NCI-H1105 (cell line): Measurements from ENCODE around the gene SLC41A1.

Experiments
- DNase-seq: peaks from one replicate; lab custom pipeline; 2025; lab: John Stamatoyannopoulos, UW

Gene SLC41A1

DNA sequence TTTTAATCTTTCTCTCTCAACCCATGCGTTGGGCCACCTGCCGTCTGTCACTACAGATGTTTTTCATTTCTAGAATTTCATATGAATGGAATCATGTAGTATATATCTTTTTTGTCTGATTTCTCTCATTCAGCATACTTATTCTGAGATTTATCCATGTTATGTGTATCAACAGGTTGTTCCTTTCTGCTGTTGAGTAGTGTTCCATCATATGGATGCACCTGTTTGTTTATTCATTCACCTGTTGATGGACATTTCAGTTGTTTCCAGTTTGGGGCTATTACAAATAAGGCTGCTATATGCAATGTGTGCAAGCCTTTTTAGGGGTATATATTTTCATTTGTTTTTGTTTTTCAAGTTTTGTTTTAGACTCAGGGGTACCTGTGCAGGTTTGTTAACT lies 9.4 kb upstream of the SLC41A1 start:
- no peak for DNase-seq

DNA sequence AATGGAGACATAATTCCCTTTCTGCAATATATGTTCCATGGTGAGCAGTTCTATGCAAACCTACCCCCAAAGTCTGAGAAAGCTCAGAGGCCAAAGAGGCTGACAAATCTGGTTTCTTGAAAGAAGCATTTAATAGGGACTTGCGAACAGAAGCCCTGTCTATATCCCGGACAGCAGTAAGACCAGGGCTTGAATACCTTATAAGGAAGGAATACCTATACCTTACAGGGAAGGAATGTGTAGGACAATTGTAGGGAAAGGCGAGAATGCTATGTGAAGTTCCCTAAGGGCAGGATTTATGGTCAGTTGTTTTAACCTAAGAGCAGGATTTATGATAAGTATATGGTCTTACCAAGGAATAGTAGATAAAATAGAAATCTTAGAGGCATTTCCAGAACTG lies 5.0 kb upstream of the SLC41A1 start:
- DNase-seq = no peak

- DNase-seq = no peak
Measured at GRCh38 chr1:205817364-205817763, 4.4 kb upstream of the SLC41A1 start.

DNA sequence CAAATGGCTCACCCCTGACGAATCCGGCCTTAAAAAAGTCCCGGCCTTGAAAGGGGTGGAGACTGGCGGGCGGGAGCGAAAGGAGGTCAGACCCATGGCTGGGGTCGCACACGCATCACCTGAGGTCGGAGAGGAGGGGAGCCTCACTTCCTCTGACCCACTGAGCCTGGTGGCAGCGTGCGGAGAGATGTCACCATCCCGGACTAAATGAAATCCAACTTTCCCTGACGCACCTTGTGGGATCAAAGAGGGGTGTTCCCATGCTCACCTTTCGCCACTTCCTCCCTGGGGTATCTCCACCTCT lies 709 bp upstream of the SLC41A1 start:
- DNase-seq = peak; percentile 31

- no peak for DNase-seq
Measured at GRCh38 chr1:205812271-205812877, 624 bp downstream of the SLC41A1 start.

- no peak for DNase-seq
Measured at GRCh38 chr1:205811660-205812059, 1.3 kb downstream of the SLC41A1 start.

DNA sequence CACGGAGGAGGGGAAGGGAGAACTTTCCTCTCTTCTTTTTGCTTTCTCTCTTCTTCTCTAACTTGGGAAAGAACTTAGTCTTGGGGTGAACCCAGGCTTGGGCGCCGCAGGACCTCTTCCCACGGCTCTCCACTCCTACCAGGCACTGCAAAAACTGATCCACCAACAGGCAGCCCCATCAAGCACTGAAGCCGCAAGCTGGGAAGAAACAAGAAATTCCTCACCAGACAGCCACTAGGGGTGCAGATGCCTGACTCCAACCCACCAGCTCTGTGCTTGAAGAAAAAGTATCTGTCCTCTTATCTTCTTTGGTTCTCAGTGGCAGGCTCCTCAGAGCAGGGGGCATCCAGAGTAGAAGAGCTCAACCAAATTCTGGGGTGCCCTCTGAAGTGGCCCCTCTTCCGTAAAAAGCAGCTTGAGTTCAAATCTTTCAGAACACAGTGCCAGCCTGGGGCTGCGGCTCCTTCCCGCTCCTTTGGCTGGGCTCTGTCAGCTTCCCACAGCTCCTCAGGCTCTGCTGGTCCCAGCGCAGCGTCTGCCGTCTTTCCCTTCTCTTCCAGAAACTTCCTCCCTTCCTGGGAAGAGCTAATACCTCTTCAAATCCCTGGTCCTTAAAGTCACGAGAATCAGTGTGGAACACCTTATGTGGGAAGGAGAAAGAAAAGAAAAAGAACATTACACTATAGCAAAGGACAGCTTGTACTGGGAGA lies 2.4 kb downstream of the SLC41A1 start:
- no peak for DNase-seq

- DNase-seq = no peak
Measured at GRCh38 chr1:205809942-205810345, 3.1 kb downstream of the SLC41A1 start.

DNA sequence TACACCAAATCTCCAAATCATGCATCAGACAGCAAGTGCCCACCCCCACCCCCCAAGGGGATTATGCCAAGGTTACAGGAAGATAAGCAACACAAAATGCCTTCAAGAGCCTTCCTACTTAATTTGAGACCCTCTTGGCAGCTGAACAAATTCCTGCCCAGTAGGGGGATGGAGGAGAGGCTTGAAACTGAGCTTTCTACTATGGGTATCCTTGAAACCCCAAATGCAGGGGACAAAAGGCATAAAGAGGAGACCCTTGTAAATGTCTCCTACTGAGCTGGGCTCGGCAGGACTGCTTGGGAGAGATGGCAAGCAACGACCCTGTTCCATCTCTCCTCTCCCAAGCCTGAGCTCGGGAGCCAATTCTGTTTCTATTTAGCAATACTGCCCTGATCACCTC lies 3.5 kb downstream of the SLC41A1 start:
- no peak for DNase-seq

GRCh38 chr1:205805082-205805711 lies 7.8 kb downstream of the SLC41A1 start:
- no peak for DNase-seq

GRCh38 chr1:205804605-205805004 lies 8.4 kb downstream of the SLC41A1 start:
- no peak for DNase-seq

GRCh38 chr1:205803986-205804385 lies 9.0 kb downstream of the SLC41A1 start:
- DNase-seq = no peak

DNA sequence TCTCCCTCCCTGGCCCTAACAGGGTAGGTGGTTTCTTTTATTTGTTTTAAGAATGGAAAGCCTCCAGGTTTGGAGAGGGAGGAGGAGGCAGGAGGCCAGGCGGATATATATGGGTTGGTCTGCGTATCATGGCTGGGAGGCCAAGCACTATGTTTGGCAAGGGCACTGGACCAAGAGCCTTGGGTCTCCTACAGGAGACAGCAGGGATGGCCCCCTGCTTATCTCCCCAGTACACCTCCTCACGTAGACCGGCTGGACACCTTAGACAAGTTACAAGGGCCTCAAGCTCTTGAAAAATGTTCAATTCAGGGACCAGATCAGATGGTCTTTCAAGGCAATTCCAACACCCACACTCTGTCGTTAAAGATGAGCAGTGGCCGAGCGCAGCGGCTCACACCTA lies 10.9 kb downstream of the SLC41A1 start:
- DNase-seq = no peak

DNA sequence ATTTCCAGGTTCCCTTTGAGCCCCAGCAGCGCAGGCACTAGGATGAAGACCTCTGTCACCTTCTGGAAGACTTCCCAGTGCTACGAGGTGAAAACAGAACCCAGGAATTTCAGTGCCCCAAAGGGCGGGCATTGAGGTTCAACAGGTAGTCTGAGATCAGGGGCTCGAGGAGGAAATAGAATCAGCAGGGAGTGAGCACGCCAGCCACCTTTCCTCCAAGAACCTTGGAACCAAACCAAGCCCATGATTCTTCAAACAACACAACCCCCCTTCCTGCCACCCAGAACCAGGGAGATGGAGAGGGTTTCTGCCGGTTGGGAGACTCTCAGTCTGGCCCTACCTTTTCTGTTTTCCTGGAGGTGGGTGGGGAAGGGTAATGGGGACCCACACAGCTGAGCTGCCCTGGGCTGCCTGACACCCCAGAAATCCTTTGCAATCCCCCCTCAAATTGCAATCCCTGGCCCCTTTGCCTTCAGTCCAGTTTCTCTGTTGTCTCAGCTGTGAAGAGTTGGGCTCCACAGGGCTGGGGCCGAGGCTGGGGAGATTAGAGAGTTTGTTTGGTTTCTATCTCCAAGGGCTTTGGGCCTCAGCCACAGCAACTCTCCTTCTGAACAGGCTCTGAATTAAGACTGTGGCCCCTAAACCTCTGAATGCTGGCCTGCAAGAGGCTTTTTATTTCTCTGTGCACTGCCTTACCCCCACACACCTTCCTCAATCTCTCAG lies 11.9 kb downstream of the SLC41A1 start:
- no peak for DNase-seq

- DNase-seq = no peak
Measured at GRCh38 chr1:205800427-205800826, 12.6 kb downstream of the SLC41A1 start.

GRCh38 chr1:205798577-205798976 lies 14.4 kb downstream of the SLC41A1 start:
- DNase-seq = no peak

DNA sequence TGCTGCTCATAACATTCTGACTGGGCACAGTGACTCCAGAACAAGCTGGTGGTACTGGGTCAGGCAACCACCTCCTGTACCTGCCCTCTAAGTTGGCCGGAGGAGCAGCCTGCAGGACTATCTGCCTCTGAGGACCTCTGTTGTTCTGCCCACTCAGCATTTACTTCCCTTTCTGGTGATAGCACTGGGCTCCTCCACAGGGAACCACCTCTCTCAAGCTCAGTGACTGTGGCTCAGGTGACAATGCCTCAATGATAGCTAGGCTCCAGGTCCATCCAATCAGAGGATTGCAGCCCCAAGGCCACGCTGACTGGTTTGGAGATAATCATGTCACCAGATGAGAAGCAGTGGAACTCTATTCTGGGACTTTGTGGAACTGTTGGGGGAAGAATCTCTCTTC lies 15.8 kb downstream of the SLC41A1 start:
- DNase-seq = no peak

- DNase-seq = no peak
Measured at GRCh38 chr1:205794011-205794730, 18.8 kb downstream of the SLC41A1 start.

- DNase-seq = no peak
Measured at GRCh38 chr1:205792961-205793673, 19.9 kb downstream of the SLC41A1 start.

- no peak for DNase-seq
Measured at GRCh38 chr1:205792481-205792881, 20.5 kb downstream of the SLC41A1 start.

GRCh38 chr1:205791568-205792180 lies 21.3 kb downstream of the SLC41A1 start:
- peak; percentile 43 for DNase-seq
